PC-3 (cell line): ENCODE data around the gene S100A4. TPM values are rescaled to one million over a fixed set of nuclear protein-coding genes. Genes with fewer than 3 reads are reported as not detected.

Experiments used
- ATAC-seq: fragments of 200-7000 bp; cut with Tn5 transposase; 2 replicates; pipeline ENCODE4 v1.9.1; 2020; ENCODE audit warnings: mild to moderate bottlenecking, moderate library complexity
- BruUV-seq: library from RNA; stranded (reverse); fragments of 400-500 nt; replicated peaks from 2 replicates; lab custom pipeline; 2021; lab: Mats Ljungman, UMichigan
- CTCF ChIA-PET: fragments of 300-600 bp; sonication (Branson Sonifier 250); formaldehyde crosslinking; loops from one replicate; lab custom pipeline; 2022; ENCODE audit warnings: antibody characterized with exemption; lab: Charles Lee
- POLR2A ChIA-PET: fragments of 300-600 bp; sonication (Branson Sonifier 250); formaldehyde crosslinking; loops from one replicate; lab custom pipeline; 2022; ENCODE audit warnings: antibody characterized with exemption; ENCODE audit not compliant: unreplicated experiment; lab: Charles Lee
- DNase-seq: peaks from one replicate; pipeline ENCODE4 v3.0.0-alpha.2; 2015
- H2AFZ ChIP-seq: fragments of 300-600 bp; sonication (generic); 2 replicates; pipeline ENCODE4 v1.6.0; 2016; ENCODE audit warnings: antibody characterized with exemption, low read length
- H3F3A ChIP-seq: fragments of 300-600 bp; sonication (generic); one replicate; pipeline ENCODE4 v1.6.0; 2017; ENCODE audit warnings: antibody characterized with exemption, low read length, control low read depth, mild to moderate bottlenecking; ENCODE audit not compliant: unreplicated experiment
- H3K27ac ChIP-seq: fragments of 300-600 bp; sonication (generic); 2 replicates; pipeline ENCODE4 v1.5.1; 2016; ENCODE audit warnings: mild to moderate bottlenecking, low read length
- H3K27me3 ChIP-seq: fragments of 300-600 bp; sonication (generic); 2 replicates; pipeline ENCODE4 v1.6.1; 2016; ENCODE audit warnings: low read length, mixed read lengths
- H3K36me3 ChIP-seq: fragments of 300-600 bp; sonication (generic); 2 replicates; pipeline ENCODE4 v1.6.1; 2016; ENCODE audit warnings: low read depth, mixed run types, low read length, mixed read lengths
- H3K4me1 ChIP-seq: fragments of 300-600 bp; sonication (generic); 2 replicates; pipeline ENCODE4 v1.5.1; 2016; ENCODE audit warnings: low read length; ENCODE audit not compliant: insufficient read depth
- H3K4me2 ChIP-seq: fragments of 300-600 bp; sonication (generic); 2 replicates; pipeline ENCODE4 v1.6.0; 2016; ENCODE audit warnings: low read length
- H3K4me3 ChIP-seq: fragments of 300-600 bp; sonication (generic); 2 replicates; pipeline ENCODE4 v1.5.1; 2016; ENCODE audit warnings: mild to moderate bottlenecking, low read length, mixed read lengths
- H3K79me2 ChIP-seq: fragments of 300-600 bp; sonication (generic); 2 replicates; pipeline ENCODE4 v1.6.1; 2017; ENCODE audit warnings: low read length, mixed read lengths
- H3K9ac ChIP-seq: fragments of 300-600 bp; sonication (generic); 2 replicates; pipeline ENCODE4 v1.6.0; 2016; ENCODE audit warnings: mild to moderate bottlenecking, low read length
- H3K9me2 ChIP-seq: fragments of 300-600 bp; sonication (generic); replicated peaks from 2 replicates; pipeline ENCODE4 v1.6.1; 2016; ENCODE audit warnings: mixed run types, low read length, mixed read lengths
- H3K9me3 ChIP-seq: fragments of 300-600 bp; sonication (generic); 2 replicates; pipeline ENCODE4 v1.6.1; 2016; ENCODE audit warnings: low read length, mixed read lengths
- H4K20me1 ChIP-seq: fragments of 300-600 bp; sonication (generic); 2 replicates; pipeline ENCODE4 v1.6.1; 2016; ENCODE audit warnings: low read length, mixed read lengths
- EZH2 ChIP-seq: fragments of 300-600 bp; sonication (generic); IDR thresholded peaks from one replicate; pipeline ENCODE4 v1.6.1; 2017; ENCODE audit warnings: antibody characterized with exemption, mild to moderate bottlenecking, low read length; ENCODE audit not compliant: unreplicated experiment
- EZH2phosphoT487 ChIP-seq: fragments of 300-600 bp; sonication (generic); IDR thresholded peaks from 2 replicates; pipeline ENCODE4 v1.6.1; 2018; ENCODE audit warnings: mild to moderate bottlenecking, antibody characterized with exemption, low read length, borderline replicate concordance
- intact Hi-C: fragments of 100-400 bp; cut with micrococcal nuclease; formaldehyde crosslinking; loops from 2 replicates; pipeline ENCODE4 v1.9.0; 2023
- total RNA-seq: library from RNA; depleted of rRNA; stranded (reverse); fragments of >200 nt; gene quantifications from 2 replicates; pipeline ENCODE4 v1.2.3, GENCODE V29; 2014
- TF ChIP-seq, protein P1 (sequence below): fragments of 300-600 bp; sonication (generic); conservative IDR thresholded peaks from 2 replicates; pipeline ENCODE4 v1.5.1; 2017; ENCODE audit warnings: antibody characterized with exemption, low read depth, mild to moderate bottlenecking, low read length

S100A4 gene
- total RNA-seq, 1 experiment from 2014 or later, result 55.8 TPM

DNA sequence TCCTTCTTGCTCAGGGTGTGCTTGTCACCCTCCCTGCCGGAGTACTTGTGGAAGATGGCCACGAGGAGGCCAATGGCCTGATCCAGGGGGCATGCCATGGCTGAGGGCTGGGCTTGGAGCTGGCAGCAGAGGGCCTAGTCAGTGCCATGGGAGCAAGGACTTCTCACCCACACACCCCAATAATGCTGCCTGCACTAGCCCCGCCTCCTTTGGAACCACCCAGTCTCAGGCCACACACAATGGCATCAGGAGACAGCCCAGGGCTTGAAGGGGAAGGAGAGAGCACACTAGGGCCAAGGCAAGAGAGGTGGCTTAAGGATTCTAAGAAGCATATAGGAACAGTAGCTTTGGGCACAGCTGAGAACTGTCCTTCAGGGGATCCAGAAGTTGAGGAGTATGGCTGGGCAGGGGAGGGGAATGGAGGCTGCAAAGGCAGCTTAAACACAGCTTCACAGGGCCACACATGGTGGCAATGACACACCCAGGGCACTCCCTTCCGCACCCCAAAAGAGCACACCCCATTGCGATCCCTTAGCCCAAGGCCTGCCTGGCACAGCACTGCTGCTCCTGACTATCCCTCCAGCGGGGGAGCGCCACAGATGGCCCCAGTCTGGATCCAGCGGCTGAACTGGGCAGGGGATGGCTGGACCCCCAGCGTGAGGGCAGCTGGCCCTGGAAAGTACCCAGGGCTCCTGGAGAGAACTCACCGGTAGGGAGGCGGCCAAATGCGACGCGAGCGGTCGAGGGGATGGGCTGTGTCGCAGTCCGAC is 10.2 kb downstream of the S100A4 start, which contains the start of gene S100A6:
Gene S100A6 (minus strand): TSS at position 750 of the 770 bp plus-strand sequence. CDS start 652 bp downstream, at position 98.
- Histone ChIP-seq H3K4me2 (peak within 1 kb of the TSS; percentile 84), H3F3A (peaks cover 10% of the 10 kb centered on the region), H3K36me3 (peaks cover 12% of the 10 kb centered on the region), H2AFZ (0 out of 2 replicates have a peak within 1 kb of the TSS, but pooled peaks have one; percentile 8), H3K4me1 (peaks cover 67% of the 10 kb centered on the region), H3K79me2 (peaks cover 27% of the 10 kb centered on the region), H3K27ac (peak within 1 kb of the TSS; percentile 97), H3K9ac (peak within 1 kb of the TSS; percentile 95), H3K9me3 (no peaks in the 10 kb centered on the region), H3K27me3 (no peaks in the 10 kb centered on the region), H4K20me1 (0 out of 2 replicates have a peak, but pooled peaks cover 3% of the 10 kb centered on the region), H3K4me3 (peak within 1 kb of the TSS; percentile 73), H3K9me2 (no peaks in the 10 kb centered on the region)
- ChIA-PET POLR2A (interaction anchor here (0.6 to 4.6 kb wide), 10 partner anchors 29 to 429 kb away, joined by 3 to 47 read pairs (median 6); partner anchors contain the start of genes CHTOP and S100A16), CTCF (interaction anchor here (0.8 to 1.1 kb wide), 4 partner anchors 10 to 32 kb away, joined by 3 to 16 read pairs (median 4); no protein-coding TSS in a partner anchor)
- TSS peak; percentile 62 for BruUV-seq
- TF ChIP-seq, protein P1, sequence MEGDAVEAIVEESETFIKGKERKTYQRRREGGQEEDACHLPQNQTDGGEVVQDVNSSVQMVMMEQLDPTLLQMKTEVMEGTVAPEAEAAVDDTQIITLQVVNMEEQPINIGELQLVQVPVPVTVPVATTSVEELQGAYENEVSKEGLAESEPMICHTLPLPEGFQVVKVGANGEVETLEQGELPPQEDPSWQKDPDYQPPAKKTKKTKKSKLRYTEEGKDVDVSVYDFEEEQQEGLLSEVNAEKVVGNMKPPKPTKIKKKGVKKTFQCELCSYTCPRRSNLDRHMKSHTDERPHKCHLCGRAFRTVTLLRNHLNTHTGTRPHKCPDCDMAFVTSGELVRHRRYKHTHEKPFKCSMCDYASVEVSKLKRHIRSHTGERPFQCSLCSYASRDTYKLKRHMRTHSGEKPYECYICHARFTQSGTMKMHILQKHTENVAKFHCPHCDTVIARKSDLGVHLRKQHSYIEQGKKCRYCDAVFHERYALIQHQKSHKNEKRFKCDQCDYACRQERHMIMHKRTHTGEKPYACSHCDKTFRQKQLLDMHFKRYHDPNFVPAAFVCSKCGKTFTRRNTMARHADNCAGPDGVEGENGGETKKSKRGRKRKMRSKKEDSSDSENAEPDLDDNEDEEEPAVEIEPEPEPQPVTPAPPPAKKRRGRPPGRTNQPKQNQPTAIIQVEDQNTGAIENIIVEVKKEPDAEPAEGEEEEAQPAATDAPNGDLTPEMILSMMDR, result no peak
- TF ChIP-seq EZH2phosphoT487 (no peak), EZH2 (no peak)
- ATAC-seq, result no peak
- intact Hi-C loops, result no loop called here
- DNase-seq, result no peak

- ChIA-PET CTCF (interaction anchor here (1.1 kb wide), 1 partner anchor 11 kb away, joined by 16 read pairs; no protein-coding TSS in a partner anchor), POLR2A (interaction anchor here (1.0 to 4.6 kb wide), 6 partner anchors 29 to 99 kb away, joined by 3 to 47 read pairs (median 7); partner anchors contain the start of genes CHTOP and S100A16)
- BruUV-seq, result no TSS peak
- Histone ChIP-seq H3K4me2 (peak overlapping the region; percentile 84), H3K27me3 (no peaks in the 10 kb centered on the region), H3K9ac (peak overlapping the region; percentile 95), H3F3A (peaks cover 10% of the 10 kb centered on the region), H2AFZ (no peak overlapping the region), H3K4me3 (peak overlapping the region; percentile 73), H3K9me3 (no peaks in the 10 kb centered on the region), H3K27ac (peak overlapping the region; percentile 94), H3K79me2 (peaks cover 27% of the 10 kb centered on the region), H3K36me3 (peaks cover 12% of the 10 kb centered on the region), H3K9me2 (no peaks in the 10 kb centered on the region), H3K4me1 (peaks cover 62% of the 10 kb centered on the region), H4K20me1 (0 out of 2 replicates have a peak, but pooled peaks cover 3% of the 10 kb centered on the region)
- DNase-seq (no peak), ATAC-seq (no peak)
- intact Hi-C loops, result no loop called here
- TF ChIP-seq EZH2phosphoT487, result no peak
- TF ChIP-seq, protein P1, result no peak
- no peak for TF ChIP-seq EZH2
Measured at GRCh38 chr1:153534925-153535241, 10.7 kb downstream of the S100A4 start.
